GM18505 (cell line): ENCODE results near the gene PLK1.

ENCODE experiments used
- ATAC-seq: cut with Tn5 transposase; IDR thresholded peaks from one replicate; pipeline ENCODE4 v1.9.1; 2021; ENCODE audit not compliant: unreplicated experiment
- POLR2A ChIP-seq: IDR thresholded peaks from 4 replicates; pipeline ENCODE4 v1.6.1; 2011; ENCODE audit warnings: borderline replicate concordance; ENCODE audit not compliant: insufficient read depth, insufficient read length; ENCODE audit errors: extremely low read depth

Gene PLK1

DNA sequence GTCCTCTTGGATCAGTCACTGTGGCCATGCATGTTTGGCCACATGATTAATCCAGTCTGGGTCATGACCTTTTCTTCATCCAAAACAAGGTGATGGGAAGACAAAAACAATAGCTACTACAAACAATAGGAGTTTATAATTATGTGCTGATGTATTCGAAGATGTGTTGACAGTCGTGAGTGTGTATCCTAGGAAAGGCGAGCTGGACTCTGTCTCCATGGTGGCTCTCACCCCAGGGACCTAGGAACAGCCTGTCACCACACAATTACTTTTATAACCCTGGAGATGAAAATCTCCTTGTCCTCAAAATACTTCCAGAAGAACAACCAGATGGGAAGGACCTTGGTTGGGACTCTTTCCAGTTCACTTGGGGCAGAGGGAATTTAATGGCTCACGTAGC, 9.8 kb upstream of the PLK1 start:
- no peak for TF ChIP-seq POLR2A
- ATAC-seq = no peak

DNA sequence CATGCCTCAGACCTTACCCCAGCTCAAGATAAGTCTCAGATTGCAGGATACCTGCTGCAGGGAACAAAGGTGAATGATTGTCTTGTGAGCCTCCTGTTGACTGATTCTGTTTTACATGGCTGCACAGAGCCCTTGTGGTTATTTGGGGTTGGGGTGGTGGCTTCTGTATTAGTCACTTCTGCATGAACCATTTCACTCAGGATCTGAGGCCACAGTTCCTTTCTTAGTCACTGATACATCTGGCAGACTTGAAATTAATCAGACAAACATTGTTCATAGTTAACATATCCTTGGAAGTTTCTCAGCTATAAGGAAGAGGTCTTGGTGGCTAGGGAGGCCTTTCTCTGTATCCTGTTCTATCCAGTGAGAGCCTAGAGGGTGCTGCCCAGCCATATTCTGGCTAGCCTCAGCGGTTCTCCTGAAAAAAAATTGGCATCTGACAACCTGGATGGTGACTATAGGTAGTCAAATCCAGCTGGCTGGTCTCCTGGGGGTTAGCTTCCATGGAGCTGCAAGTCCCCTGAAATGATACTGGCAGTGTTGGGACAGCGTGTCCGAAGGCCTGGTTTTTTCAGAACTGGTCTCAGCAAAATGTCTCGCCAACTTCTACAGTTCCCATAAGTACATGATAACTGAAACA, 8.4 kb upstream of the PLK1 start:
- no peak for TF ChIP-seq POLR2A
- peak; percentile 89 for ATAC-seq

- ATAC-seq = no peak
- no peak for TF ChIP-seq POLR2A
Measured at GRCh38 chr16:23673971-23674614, 4.6 kb upstream of the PLK1 start.

DNA sequence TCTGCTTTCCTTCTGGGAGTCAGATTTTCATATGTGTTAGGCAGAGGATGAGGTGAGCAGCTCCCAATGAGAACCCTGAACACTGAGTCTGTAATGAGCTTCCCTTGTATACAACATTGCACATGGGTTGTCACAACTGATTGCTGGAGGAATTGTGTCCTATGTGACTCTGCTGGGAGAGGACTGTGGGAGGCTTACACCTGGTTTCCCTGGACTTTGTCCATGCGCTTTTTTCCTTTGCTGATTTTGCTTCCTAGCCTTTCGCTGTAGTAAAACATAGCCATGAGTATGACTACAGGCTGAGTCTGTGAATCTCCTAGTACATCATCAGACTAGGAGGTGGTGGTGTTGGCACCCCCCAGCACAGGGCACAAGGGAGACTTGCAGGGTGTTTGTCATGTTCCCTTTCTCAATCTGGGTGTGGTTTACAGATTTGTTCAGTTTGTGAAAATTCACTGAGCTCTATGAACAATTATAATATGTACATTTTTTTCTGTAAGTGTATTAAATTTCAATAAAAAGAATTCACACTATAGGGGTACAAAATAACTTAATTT, 1.7 kb upstream of the PLK1 start:
- TF ChIP-seq POLR2A = no peak
- no peak for ATAC-seq

DNA sequence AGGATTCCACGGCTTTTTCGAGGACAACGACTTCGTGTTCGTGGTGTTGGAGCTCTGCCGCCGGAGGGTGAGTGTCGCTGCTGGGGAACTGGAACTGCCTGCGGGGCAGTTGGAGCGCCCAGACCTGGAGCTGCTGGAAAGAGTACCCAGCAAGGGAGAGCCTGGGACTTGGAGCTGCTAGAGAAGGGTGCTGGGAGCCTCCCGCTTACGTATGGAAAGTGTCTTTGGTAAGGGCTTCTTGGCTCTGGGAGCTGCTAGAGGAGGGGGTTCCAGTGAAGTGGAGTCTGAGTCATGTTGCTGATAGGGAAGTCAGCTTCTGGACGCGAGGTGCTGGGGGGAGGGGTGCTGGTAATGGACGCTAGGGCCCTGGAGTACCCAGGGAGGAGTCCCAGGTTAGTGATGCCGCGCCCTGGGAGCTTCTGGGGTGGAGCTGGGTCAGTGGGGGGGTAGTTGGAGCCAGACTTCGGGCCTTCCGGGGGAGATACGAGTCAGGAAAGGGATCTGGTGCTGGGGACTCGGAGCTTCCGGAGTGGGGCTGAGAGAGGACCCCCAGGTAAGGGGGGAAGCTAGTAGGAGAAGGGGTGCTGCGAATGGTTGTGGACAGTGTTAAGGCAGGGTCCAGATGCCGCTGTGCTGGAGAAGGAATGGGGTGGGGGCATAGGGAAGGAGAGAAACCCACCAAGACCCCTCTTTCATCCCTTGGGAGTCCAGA, 741 bp downstream of the PLK1 start:
- TF ChIP-seq POLR2A = no peak
- no peak for ATAC-seq

GRCh38 chr16:23679986-23680336, 1.3 kb downstream of the PLK1 start:
- ATAC-seq = no peak
- TF ChIP-seq POLR2A = no peak

GRCh38 chr16:23682181-23682580, 3.5 kb downstream of the PLK1 start:
- no peak for TF ChIP-seq POLR2A
- ATAC-seq = no peak

DNA sequence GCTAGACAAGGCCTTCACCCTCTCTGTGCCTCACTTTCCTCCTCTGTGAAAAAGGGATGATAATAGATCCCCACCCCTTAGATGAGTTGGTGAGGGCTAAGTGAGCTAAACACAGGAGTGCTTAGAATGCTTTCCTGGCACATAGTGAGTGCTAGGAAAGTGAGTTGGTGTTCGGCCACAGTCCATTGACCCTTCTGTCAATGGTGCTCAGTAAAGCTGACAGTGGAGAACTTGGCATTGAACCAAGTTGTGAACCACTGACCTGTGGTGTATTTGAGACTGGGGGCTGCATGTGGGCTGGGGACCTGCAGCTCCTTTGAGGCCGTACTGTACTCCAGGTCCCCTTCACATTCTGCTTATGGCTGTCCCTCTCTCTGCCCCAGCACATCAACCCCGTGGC, 4.8 kb downstream of the PLK1 start:
- TF ChIP-seq POLR2A = no peak
- ATAC-seq = no peak

DNA sequence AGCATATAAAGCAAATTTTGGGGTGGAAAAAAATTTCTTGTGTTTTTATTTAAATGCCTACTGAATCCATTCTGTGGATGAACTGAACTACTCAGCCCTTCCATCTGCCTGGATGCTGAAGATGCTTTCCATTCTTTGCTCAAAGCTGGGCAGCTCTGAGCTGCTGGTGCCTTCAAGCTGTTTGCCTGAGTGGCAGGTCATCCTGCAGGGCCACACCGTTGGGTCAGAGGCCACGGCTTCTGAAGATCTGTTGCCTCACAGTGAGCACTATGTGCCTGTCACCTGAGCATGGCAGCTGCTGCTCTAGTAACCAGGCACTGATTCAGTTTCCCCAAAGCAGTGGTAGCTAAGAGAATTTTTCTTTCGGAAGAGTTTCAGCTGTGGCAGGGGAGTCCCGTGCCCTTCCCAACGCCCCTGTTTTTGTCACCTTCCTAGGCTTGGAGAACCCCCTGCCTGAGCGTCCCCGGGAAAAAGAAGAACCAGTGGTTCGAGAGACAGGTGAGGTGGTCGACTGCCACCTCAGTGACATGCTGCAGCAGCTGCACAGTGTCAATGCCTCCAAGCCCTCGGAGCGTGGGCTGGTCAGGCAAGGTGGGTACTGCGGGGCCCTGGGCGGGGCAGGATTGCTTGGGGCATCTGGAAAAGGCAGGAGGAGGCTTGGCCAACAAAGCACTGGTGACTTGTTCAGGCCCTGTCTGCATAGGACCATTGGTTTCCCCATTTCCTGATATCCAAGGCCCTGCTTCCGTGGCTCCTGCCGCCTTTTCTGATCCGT, 8.5 kb downstream of the PLK1 start:
- TF ChIP-seq POLR2A = no peak
- no peak for ATAC-seq

DNA sequence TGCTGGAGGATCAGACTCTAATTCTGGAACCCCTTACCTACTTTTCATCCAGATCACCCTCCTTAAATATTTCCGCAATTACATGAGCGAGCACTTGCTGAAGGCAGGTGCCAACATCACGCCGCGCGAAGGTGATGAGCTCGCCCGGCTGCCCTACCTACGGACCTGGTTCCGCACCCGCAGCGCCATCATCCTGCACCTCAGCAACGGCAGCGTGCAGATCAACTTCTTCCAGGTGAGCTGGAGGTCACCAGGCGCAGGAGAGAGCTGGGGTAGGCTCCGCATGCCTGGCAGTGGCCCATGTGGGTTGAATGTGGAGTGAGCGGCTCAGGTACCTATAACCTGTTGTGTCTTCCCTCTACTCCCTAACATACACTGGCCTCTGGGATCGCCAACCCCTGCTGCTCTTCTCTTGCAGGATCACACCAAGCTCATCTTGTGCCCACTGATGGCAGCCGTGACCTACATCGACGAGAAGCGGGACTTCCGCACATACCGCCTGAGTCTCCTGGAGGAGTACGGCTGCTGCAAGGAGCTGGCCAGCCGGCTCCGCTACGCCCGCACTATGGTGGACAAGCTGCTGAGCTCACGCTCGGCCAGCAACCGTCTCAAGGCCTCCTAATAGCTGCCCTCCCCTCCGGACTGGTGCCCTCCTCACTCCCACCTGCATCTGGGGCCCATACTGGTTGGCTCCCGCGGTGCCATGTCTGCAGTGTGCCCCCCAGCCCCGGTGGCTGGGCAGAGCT, 10.9 kb downstream of the PLK1 start:
- no peak for TF ChIP-seq POLR2A

DNA sequence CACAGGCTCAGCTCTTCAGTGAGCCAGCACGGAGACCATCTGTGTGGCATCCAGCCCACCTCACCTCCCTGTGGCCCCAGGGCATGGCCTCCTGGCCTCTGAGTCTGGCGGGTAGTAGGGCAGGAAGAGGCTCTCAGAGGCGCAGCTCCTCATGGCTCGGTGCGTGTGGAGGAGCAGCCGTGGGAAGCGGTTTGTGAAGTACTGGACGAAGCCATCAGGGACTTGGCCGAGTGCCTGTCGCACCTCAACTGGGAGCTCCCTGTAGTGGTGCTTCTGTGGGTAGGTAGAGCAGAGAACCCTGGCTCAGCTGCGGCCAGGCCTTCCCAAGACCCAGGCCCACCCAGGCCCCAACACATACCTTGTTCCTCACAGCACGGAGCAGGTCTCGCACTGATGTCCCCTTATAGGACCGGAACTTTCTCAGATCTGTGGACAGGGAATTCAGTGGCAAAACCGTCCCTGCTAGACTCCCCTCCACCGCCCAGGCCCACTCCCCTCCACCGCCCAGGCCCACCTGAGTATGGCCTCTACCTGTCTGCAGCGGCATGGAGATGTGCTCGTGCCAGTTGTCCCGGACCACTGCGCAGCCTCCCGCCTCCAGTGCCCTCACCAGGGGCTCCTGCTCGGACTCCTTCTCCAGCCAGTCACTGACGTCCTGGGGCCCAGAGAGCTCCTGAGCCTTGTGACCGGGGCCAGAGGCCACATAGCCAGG, 12.2 kb downstream of the PLK1 start:
- no peak for ATAC-seq
- TF ChIP-seq POLR2A = no peak

More for the DNA sequence above, 10.9 kb downstream of the PLK1 start:
- ATAC-seq = no peak
